ENCODE measurements around the gene ZNF385D.

GRCh38 chr3:21654241-21654640, 96.8 kb downstream of the ZNF385D start:
- TF ChIP-seq CTCF (IDR thresholded peaks at IDR 0.05) (no peak), POLR2A (IDR thresholded peaks at IDR 0.05) (no peak)
